Ovary (tissue), 3 donors: ENCODE data around the gene ZBTB25.

Experiments
- EP300 ChIP-seq: sonication (generic); formaldehyde crosslinking; IDR thresholded peaks from one replicate; pipeline ENCODE4 v1.6.1; 2017; ENCODE audit warnings: antibody characterized with exemption
- POLR2A ChIP-seq: fragments of 450-650 bp; IDR thresholded peaks from one replicate; pipeline ENCODE4 v1.6.1; 2017; ENCODE audit warnings: antibody characterized with exemption, mild to moderate bottlenecking, moderate library complexity
- TF ChIP-seq, protein P1 (sequence below), 3 donors: fragments of 450-650 bp in 2 of 3; fragments of 200-600 bp in 1 of 3; IDR thresholded peaks; one replicate each; pipeline versions ENCODE4 v1.5.1 to v1.8.0; 2016 to 2022; ENCODE audit warnings: antibody characterized with exemption in 3 of 3, mild to moderate bottlenecking in 1 of 3
- donor health status: DM: no; HTN: no; CAD: no.

DNA sequence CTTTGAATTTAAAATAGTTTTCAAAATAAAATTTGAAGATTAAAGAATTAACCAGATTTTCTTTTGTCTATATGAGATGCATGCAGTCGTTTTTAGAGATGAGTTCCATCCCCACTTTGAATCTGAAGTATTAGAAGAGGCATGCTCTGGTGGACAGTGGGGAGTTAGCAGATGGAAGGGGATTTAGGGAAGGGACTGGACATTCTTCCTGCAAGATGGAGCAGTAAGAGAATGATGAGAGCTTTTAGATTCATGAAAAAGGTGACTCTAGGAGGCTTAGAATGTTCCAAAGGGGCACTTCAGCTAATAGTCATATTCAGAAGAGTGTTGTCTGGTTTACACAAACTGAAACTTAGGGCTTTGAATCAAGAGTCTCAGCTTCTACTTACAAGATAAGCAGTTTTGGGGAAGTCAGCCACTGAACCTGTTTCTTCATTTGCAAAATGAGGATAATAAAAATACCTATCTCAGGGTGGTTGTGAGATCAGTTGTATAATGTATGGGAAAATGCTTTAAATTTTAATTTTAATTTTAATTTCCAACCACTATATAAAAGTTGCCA lies 4.7 kb upstream of the ZBTB25 start:
- TF ChIP-seq, protein P1, sequence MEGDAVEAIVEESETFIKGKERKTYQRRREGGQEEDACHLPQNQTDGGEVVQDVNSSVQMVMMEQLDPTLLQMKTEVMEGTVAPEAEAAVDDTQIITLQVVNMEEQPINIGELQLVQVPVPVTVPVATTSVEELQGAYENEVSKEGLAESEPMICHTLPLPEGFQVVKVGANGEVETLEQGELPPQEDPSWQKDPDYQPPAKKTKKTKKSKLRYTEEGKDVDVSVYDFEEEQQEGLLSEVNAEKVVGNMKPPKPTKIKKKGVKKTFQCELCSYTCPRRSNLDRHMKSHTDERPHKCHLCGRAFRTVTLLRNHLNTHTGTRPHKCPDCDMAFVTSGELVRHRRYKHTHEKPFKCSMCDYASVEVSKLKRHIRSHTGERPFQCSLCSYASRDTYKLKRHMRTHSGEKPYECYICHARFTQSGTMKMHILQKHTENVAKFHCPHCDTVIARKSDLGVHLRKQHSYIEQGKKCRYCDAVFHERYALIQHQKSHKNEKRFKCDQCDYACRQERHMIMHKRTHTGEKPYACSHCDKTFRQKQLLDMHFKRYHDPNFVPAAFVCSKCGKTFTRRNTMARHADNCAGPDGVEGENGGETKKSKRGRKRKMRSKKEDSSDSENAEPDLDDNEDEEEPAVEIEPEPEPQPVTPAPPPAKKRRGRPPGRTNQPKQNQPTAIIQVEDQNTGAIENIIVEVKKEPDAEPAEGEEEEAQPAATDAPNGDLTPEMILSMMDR (IDR thresholded peaks at IDR 0.05), result no peak
- TF ChIP-seq POLR2A (no peak), EP300 (no peak)
